Measurements from ENCODE around the gene DEXI.
"Not testable (repeated sequence)": the region's sequence is repeated elsewhere in the genome, so short reads cannot be mapped to it uniquely, and the experiment has no call there.

Gene DEXI

DNA sequence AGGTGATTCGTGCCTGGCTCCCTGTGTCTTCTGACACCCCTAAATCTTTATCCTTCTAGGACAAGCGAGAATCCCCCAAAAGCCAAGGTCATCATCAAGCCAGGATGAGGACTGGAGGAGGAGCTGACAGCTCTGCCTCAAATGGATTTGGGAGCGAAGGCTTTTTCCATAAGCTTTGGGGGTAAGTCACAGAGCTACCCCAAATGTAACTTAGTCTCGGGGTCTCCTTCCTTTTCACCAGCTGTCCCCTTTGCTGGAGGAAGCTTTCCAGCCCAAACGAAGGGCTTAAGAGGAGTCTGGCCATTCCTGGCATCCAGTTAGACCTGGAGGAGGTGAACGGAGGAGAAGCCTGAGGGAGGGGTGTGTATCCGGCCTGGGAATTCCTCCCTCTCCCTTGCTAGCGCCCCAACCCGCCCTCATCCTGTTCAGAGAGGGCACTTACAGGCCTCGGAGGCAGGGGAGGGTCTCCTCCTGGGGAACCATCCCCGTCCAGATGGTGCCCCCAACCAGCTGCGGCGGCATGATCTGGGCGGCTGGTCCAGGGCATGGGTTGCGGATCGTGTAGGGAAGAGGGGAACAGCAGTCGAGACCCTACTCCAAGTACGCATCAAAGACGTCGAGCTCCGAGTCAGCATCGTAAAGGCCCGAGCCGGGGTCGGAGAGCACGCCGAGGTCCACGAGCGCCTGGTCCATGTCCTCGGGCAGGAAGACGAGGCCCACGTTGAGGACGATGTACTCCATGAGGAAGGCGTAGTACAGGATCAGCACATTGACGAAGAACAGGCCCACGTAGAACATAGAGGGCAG lies 938 bp downstream of the DEXI start:
- DNase-seq (ENCODE audit: low read depth): no peak

- no peak for DNase-seq (ENCODE audit: low read depth)
Observed at GRCh38 chr16:10940501-10941079, 1.7 kb downstream of the DEXI start.

DNA sequence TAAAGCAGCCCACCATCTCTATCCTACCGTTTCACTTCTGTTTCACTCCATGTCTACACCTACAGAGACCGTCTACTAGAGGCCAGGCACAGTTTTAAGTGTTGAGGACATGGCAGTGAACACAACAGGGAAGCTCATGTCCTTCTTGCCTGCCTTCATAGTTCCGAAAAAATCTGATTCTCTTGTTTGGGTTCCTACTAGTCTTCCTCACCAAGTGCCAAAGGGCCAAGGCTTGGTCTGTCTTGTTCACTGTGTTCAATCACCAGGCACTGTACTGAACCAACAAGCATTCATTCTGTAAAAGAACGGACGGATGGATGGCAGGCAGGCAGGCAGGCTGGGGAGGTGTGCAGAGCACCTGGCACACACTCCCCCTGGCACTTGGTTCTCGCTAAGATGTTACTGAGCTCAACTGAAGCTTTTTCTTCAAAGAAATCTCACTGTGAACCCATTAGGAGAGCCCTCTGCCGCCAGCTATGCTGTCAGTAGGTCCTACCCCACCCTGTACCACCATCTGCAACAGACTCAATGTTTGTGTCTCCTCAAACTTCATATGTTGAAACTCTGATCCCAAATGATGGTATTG lies 2.5 kb downstream of the DEXI start:
- DNase-seq (ENCODE audit: low read depth): no peak

DNA sequence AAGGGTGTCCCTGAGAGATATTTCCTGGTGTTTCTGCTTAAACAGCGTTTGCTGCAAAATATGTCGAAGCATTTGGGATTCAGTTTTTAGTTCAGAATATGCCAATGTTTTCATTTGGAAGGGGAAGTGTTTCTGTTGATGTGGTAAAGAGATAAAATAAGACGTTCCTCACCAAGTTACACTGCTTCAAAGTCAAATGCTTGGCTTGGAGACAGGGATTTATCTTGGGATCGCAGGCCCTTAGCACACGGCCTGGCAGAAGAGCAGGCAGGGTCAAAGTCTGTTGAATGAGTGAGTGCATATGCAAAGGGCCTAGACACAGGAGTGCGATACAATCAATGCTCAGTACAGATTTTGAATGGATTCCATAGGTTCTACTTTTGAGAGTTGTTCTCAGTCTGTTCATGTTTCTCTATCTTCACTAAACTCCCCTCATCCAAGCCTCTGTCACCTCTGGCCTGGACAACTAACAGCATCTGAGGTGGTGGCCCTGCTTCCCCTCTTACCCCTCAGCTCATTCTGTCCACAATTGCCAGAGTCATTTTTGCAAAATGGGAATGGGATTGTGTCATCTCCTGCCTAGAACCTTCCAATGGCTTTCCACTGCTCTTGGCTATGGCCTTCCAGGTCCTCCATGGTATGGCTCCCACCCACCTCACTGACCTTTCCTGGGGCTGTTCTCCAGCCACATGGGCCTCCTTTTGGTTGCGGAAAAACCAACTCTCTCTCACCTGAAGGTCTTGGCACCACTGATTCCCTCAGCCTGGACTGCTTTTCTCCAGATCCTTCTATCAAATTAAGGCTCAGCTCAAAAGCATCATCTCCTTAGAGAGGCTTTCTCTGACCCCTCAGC lies 3.2 kb downstream of the DEXI start:
- DNase-seq (ENCODE audit: low read depth): no peak

- DNase-seq (ENCODE audit: low read depth): no peak
Observed at GRCh38 chr16:10938321-10938720, 3.9 kb downstream of the DEXI start.

- DNase-seq (ENCODE audit: low read depth): no peak
Observed at GRCh38 chr16:10937068-10937859, 5.0 kb downstream of the DEXI start.

GRCh38 chr16:10936272-10936984 lies 5.8 kb downstream of the DEXI start:
- DNase-seq (ENCODE audit: low read depth): no peak

GRCh38 chr16:10935226-10935915 lies 6.9 kb downstream of the DEXI start:
- no peak for DNase-seq (ENCODE audit: low read depth)

DNA sequence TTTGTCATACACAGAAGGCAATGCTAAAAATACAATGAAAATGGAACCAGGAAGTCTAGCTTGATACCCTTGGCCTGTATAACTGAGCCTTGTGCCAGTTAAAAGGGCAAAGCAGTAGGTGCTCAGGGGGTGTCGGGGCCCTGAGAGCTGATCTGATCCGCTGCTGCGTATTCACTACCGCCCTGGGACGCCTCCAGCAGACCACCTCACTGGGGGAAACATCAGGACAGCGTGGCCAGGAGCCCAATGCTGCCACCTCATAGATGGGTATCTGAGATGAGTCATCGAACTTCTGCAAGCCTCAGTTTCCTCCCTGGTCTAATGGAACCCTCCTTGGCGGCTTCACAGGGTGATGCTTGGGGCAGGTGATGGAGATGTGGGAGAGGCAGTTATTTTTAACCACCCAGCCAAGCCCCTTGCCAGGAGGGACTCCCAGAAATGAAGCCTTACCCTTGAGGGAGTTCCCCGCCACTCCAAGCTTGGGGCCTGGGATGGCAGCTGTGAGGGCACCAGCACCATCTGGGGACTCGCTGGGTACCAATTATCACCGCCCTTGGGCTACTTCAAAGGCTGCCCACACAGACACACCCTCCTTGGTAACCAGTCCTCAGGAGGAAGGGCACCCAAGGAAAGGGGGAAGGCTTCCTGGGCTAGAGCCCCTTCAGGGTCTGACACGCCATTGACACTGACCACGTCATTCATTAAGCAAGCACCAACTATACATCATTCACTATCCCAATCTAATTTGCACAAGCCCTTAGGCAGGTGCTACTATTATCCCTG lies 7.8 kb downstream of the DEXI start:
- no peak for DNase-seq (ENCODE audit: low read depth)

DNA sequence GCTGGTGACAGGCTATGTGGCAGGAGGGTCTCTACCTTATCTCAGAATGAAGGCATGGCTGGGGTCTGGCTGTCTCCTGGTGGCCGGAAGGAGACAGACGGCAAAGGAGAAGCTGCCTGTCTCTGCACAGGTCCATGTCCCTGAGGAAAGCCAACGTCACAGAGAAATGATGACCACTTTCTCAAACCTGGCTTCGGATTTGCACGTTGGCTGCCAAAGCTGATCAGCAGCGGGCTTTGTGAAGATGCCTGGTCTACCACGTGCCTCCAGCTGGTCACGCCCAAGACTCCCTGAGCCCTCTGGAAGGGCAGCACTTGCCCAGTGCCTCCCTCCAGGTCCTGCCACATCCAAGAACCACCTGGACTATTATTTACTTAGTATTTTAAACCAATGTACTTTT lies 8.4 kb downstream of the DEXI start:
- DNase-seq (ENCODE audit: low read depth): no peak

DNA sequence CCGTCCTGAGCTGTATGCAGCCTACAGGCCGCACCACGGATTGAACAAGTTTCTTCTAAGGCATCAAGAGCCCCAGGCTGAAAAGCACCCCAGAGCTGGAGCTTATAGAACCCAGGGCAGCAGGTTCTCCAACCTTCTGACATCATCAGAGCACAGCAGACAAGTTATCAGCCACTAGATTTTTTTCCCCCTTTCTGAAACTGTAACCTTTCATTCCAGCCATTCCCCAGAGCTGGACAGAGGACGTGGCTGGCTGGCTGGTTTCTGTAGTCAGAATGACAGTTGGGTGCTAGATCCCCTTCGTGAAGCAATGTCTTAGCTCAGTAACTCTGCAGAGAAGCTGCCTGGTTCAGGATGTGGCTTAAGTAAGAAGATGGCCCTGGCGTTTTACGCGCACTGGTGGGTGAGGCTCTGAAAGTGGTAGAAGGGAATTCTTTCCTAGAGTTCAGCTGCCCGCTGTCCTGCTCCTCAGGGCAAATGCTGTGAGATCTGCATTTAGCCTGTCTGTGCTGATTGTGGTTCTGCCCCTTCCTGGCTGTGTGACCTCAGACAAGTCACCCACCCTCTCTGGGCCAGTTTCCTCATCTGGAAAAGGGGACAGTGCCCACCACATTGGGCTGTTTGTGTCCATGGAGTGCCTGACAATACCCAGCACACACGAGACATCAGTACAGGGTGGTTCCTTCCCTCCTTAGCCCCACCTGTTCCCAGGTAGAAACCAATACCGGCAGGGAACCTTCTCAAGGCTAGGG lies 9.1 kb downstream of the DEXI start:
- no peak for DNase-seq (ENCODE audit: low read depth)

- DNase-seq (ENCODE audit: low read depth): no peak
Observed at GRCh38 chr16:10931977-10932632, 10.2 kb downstream of the DEXI start.

DNA sequence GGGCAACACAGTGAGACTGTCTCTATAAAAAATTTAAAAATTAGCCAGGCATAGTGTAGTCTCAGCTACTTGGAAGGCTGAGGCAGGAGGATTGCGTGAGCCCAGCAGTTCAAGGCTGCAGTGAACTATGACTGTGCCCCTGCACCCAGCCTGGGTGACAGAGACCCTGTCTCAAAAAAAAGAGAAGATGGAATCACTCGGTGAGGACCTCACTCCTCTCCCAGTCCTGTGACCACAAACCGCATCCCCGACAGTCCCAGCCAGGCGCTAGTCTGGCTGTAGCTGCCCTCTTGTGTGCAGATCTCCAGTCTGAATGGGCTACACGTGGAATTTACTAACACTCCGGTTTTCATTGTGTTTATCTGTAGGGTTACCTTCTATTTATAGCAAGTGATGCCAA lies 11.1 kb downstream of the DEXI start:
- no peak for DNase-seq (ENCODE audit: low read depth)

- DNase-seq (ENCODE audit: low read depth): no peak
Observed at GRCh38 chr16:10930755-10931093, 11.5 kb downstream of the DEXI start.

DNA sequence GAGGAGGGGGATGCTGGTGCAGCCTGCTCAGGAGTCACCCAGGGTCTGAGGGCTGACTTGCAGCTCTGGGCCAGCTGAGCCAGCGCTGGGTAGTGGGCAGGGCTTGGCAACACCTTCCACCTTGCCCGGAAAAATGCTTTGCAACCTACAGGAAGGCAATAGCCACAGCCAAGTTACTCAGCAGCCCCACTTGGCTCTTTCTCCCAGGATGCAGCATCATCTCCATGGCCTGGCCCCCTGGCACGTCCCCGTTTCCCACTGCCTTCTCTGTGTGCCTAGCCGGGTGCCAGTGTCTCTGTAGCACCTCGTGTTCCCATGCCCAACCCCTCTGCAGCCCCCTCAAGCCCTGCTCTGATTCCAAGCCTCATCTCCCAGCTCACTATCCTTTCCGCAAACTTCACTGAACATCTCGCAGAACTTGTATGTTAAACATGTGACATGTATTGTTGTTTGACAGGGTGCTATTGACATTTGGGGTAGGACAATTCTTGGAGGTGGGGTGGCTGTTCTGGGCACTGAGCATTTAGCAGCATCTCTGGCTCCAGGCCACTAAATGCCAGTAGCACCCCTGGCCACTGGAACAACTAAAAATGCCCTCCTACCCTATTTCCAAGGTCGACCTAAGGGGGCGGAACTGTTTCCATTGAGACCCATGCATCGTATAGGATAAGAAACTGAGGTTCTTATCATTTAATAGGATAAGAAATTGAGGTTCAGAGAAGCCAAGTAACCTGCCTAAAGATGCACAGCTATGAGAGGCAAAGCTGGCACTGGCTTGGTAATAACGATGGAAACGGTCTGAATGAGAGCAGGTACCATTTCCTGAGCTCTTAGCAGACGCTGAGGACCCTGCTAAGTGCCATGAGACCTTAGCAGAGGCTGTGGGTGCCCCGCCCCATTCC lies 12.2 kb downstream of the DEXI start:
- no peak for DNase-seq (ENCODE audit: low read depth)

DNA sequence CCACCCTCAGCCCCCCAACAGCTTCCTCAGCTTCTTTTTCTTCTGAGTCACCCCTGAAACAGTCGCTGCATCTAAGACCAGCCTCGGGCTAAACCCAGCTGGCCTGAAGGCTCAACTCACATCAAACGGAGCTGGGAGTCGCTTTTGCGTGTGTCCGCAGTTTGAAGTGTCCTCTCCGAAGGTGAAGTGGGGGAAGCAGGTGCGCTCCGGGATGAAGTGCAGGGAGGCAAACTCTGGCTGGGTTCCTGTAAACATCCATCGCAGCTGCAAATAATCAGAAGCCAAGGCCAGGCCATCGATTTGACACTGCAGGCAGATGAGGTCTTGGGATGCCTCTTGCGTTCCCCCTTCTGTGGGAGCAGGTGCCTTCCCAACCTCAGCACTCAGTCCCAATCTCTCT lies 13.2 kb downstream of the DEXI start:
- not testable (repeated sequence) for DNase-seq (ENCODE audit: low read depth)

- no peak for DNase-seq (ENCODE audit: low read depth)
Observed at GRCh38 chr16:10927497-10928112, 14.7 kb downstream of the DEXI start.

Measured in stimulated activated CD8-positive, alpha-beta memory T cell treated with anti-CD3 and anti-CD28 coated beads, Interleukin-12 subunit alpha, Interleukin-12 subunit beta, amount 100 ng/mL, for 4 hours (primary cell).